K562 (cell line): ENCODE measurements around the gene KYAT1. TPM values are rescaled to one million over a fixed set of nuclear protein-coding genes. Genes with fewer than 3 reads are reported as not detected.

Experiments used
- ATAC-seq: fragments of 200-7000 bp; cut with Tn5 transposase; 3 replicates; pipeline ENCODE4 v1.9.1; 2020; ENCODE audit warnings: moderate library complexity
- BruUV-seq: library from RNA; stranded (reverse); fragments of 400-500 nt; replicated peaks from 2 replicates; lab custom pipeline; 2021; lab: Mats Ljungman, UMichigan
- CTCF ChIA-PET: fragments of 300-600 bp; formaldehyde crosslinking; extraction: SDS; loops from one replicate; lab custom pipeline; 2021; ENCODE audit warnings: low intra/inter-chr PET ratio; lab: Yijun Ruan, JAX
- POLR2A ChIA-PET: fragments of 300-600, 350-650 bp; sonication (Branson Sonifier 250); formaldehyde crosslinking; extraction: SDS; loops from one replicate; lab custom pipeline; 2021; ENCODE audit warnings: antibody characterized with exemption, inconsistent platforms; lab: Yijun Ruan, JAX
- DNase-seq, 4 experiments: peaks; one replicate each; pipeline versions ENCODE4 v3.0.0 to v3.0.0-alpha.2; 2011 to 2018; ENCODE audit warnings: low spot score in 3 of 4, mixed read lengths in 3 of 4; ENCODE audit errors: extremely low read depth in 1 of 4
- FAIRE-seq: peaks from 2 replicates; lab custom pipeline; 2011; peaks lifted over from hg19 to GRCh38; lab: Jason Lieb, UNC
- H2AFZ ChIP-seq: 2 replicates; pipeline ENCODE4 v1.6.0; 2011; ENCODE audit warnings: low read depth, low read length, control low read depth, inconsistent platforms
- H3K27ac ChIP-seq: fragments of 200-600 bp; 3 replicates; pipeline ENCODE4 v1.8.0; 2011; ENCODE audit warnings: low read depth, mild to moderate bottlenecking, control low read depth, inconsistent platforms, low read length, moderate library complexity, mixed read lengths; ENCODE audit errors: extremely low read depth
- H3K27me3 ChIP-seq, 2 experiments: fragments of 300-600 bp in 1 of 2; 2 replicates in 1 of 2; 3 replicates in 1 of 2; pipeline versions ENCODE4 v1.6.0 to v1.8.0; 2011; ENCODE audit warnings: inconsistent platforms in 2 of 2, low read length in 2 of 2, mild to moderate bottlenecking in 1 of 2, mixed read lengths in 1 of 2, moderate library complexity in 1 of 2; ENCODE audit not compliant: control insufficient read depth in 2 of 2, insufficient read depth in 2 of 2
- H3K36me3 ChIP-seq: fragments of 300-600 bp; 3 replicates; pipeline ENCODE4 v1.8.0; 2011; ENCODE audit warnings: mild to moderate bottlenecking, low read length, inconsistent platforms; ENCODE audit not compliant: control insufficient read depth, insufficient read depth
- H3K4me1 ChIP-seq, 2 experiments: fragments of 200-600 bp in 1 of 2; replicated peaks in 1 of 2; 2 replicates in 1 of 2; 3 replicates in 1 of 2; pipeline versions ENCODE4 v1.5.1 to v1.8.0; 2011; ENCODE audit warnings: inconsistent platforms in 2 of 2, low read length in 2 of 2, mild to moderate bottlenecking in 1 of 2, mixed read lengths in 1 of 2, moderate library complexity in 1 of 2; ENCODE audit not compliant: control insufficient read depth in 2 of 2, insufficient read depth in 2 of 2
- H3K4me2 ChIP-seq: 2 replicates; pipeline ENCODE4 v1.6.1; 2011; ENCODE audit warnings: low read length, control low read depth, inconsistent platforms, mixed read lengths; ENCODE audit not compliant: insufficient read depth
- H3K4me3 ChIP-seq: fragments of 200-600 bp; sonication (generic), shearing (Covaris generic); 2 replicates; pipeline ENCODE4 v1.5.1; 2016; ENCODE audit warnings: control low read depth, inconsistent platforms
- H3K79me2 ChIP-seq: fragments of 200-600 bp; 3 replicates; pipeline ENCODE4 v1.8.0; 2011; ENCODE audit warnings: low read length, inconsistent platforms; ENCODE audit not compliant: control insufficient read depth, insufficient read depth
- H3K9ac ChIP-seq, 2 experiments: 2 replicates each; pipeline versions ENCODE4 v1.6.0 to v1.6.1; 2011; ENCODE audit warnings: low read depth in 2 of 2, low read length in 2 of 2, control low read depth in 1 of 2, inconsistent platforms in 1 of 2, mild to moderate bottlenecking in 1 of 2, mixed read lengths in 1 of 2; ENCODE audit not compliant: insufficient read depth in 1 of 2
- H3K9me1 ChIP-seq: one replicate; pipeline ENCODE4 v1.6.0; 2011; ENCODE audit warnings: inconsistent platforms, mild to moderate bottlenecking, low read length, moderate library complexity; ENCODE audit not compliant: control insufficient read depth, insufficient read depth
- H3K9me3 ChIP-seq: replicated peaks from 2 replicates; pipeline ENCODE4 v1.5.1; 2011; ENCODE audit warnings: low read depth, low read length, inconsistent platforms; ENCODE audit not compliant: control insufficient read depth, insufficient read depth
- H4K20me1 ChIP-seq: replicated peaks from 2 replicates; pipeline ENCODE4 v1.6.1; 2011; ENCODE audit warnings: low read length, inconsistent platforms, mixed read lengths; ENCODE audit not compliant: control insufficient read depth, insufficient read depth
- CHD1 ChIP-seq: fragments of 200-600 bp; sonication (generic); IDR thresholded peaks from one replicate; pipeline ENCODE4 v1.6.1; 2012; ENCODE audit warnings: mild to moderate bottlenecking, moderate library complexity, low read length, inconsistent platforms
- EGR1 ChIP-seq: fragments of 450-650 bp; conservative IDR thresholded peaks from 2 replicates; pipeline ENCODE4 v1.6.1; 2017; ENCODE audit warnings: mild to moderate bottlenecking
- FUS ChIP-seq: fragments of 200-400 bp; formaldehyde crosslinking; optimal IDR thresholded peaks from 2 replicates; pipeline ENCODE3; 2017; ENCODE audit warnings: low read depth, low read length
- KAT7 ChIP-seq: sonication (generic); formaldehyde crosslinking; IDR thresholded peaks from 2 replicates; pipeline ENCODE4 v1.8.0; 2022; ENCODE audit warnings: missing genetic modification reagents, mild to moderate bottlenecking, borderline replicate concordance
- KDM1A ChIP-seq, 2 experiments: fragments of 450-650 bp; IDR thresholded peaks; 2 replicates each; pipeline ENCODE4 v1.6.1; 2016; ENCODE audit warnings: mild to moderate bottlenecking in 2 of 2
- NCOA6 ChIP-seq: fragments of 450-650 bp; IDR thresholded peaks from 2 replicates; pipeline ENCODE4 v1.6.1; 2017; ENCODE audit warnings: mild to moderate bottlenecking
- PHB ChIP-seq: fragments of 250-450 bp; sonication (Bioruptor Pico); IDR thresholded peaks from 2 replicates; pipeline ENCODE4 v1.5.0; 2021
- RFX5 ChIP-seq: IDR thresholded peaks from 2 replicates; pipeline ENCODE4 v1.6.1; 2011; ENCODE audit warnings: low read depth, mild to moderate bottlenecking, improper control_type of control experiment, low read length
- SREBF1 ChIP-seq: fragments of 150-350 bp; IDR thresholded peaks from 2 replicates; pipeline ENCODE4 v1.6.1; 2014; ENCODE audit warnings: antibody characterized with exemption, low read depth, low read length, borderline replicate concordance
- STAT5B ChIP-seq: fragments of 250-450 bp; sonication (Bioruptor Pico); IDR thresholded peaks from 2 replicates; pipeline ENCODE4 v1.8.0; 2021; ENCODE audit warnings: mild to moderate bottlenecking, inconsistent platforms
- TAF9B ChIP-seq: fragments of 450-650 bp; IDR thresholded peaks from 2 replicates; pipeline ENCODE4 v1.6.1; 2018; ENCODE audit warnings: mild to moderate bottlenecking; ENCODE audit not compliant: partially characterized antibody
- ZBTB2 ChIP-seq: fragments of 450-650 bp; IDR thresholded peaks from 2 replicates; pipeline ENCODE4 v1.6.1; 2016; ENCODE audit warnings: antibody characterized with exemption
- ZC3H11A ChIP-seq: IDR thresholded peaks from 2 replicates; pipeline ENCODE4 v1.6.1; 2012; ENCODE audit warnings: low read depth, low read length, improper control_type of control experiment
- ZNF143 ChIP-seq: sonication (generic); formaldehyde crosslinking; IDR thresholded peaks from 2 replicates; pipeline ENCODE4 v1.9.0; 2022; ENCODE audit warnings: mild to moderate bottlenecking, missing genetic modification reagents
- ZNF165 ChIP-seq: fragments of 250-450 bp; sonication (Bioruptor Pico); IDR thresholded peaks from 2 replicates; pipeline ENCODE4 v1.4.0; 2020; ENCODE audit warnings: borderline replicate concordance
- WGBS: fragments of 100-300 bp; shearing (Covaris generic); methylation state at CpG from one replicate; pipeline ENCODE4 v1.1.6; 2016; ENCODE audit warnings: low coverage, mixed read lengths; ENCODE audit not compliant: insufficient coverage; ENCODE audit errors: missing lambda C conversion rate; 5-methylcytosine and 5-hydroxymethylcytosine counted together
- in situ Hi-C: fragments of 300-500 bp; cut with MboI; formaldehyde crosslinking; loops from 4 replicates; pipeline ENCODE4 v1.15.0; 2018; ENCODE audit warnings: inconsistent platforms, mixed read lengths
- intact Hi-C: fragments of 100-400 bp; cut with micrococcal nuclease; formaldehyde crosslinking; loops from 2 replicates; pipeline ENCODE4 v1.14.2; 2022
- polyA plus RNA-seq, 8 experiments: library from polyadenylated mRNA; depleted of rRNA in 4 of 8; stranded (reverse) in 5 of 8; unstranded in 3 of 8; fragments of >200 nt; fragmentation: Nextera tagmentation in 2 of 8; fragmentation: Illumina TruSeq in 1 of 8; extraction: Ambion mirVana in 2 of 8; extraction: Trizol in 1 of 8; gene quantifications; 2 replicates each; pipeline versions ENCODE4 v1.2.1 to v1.2.3, GENCODE V29; 2011 to 2014; ENCODE audit warnings: inconsistent platforms in 1 of 8, missing spikeins in 1 of 8
- total RNA-seq, 7 experiments: library from RNA; depleted of rRNA in 6 of 7; stranded (reverse); fragments of >200 nt in 6 of 7; fragmentation: Illumina TruSeq in 2 of 7; extraction: Trizol in 2 of 7; gene quantifications; 2 replicates each; pipeline versions ENCODE4 v1.2.1 to v1.2.3, GENCODE V29; 2011 to 2021; ENCODE audit warnings: low replicate concordance in 1 of 7
- TF ChIP-seq, protein P1 (sequence below), 2 experiments: fragments of 450-650 bp; IDR thresholded peaks; 2 replicates each; pipeline ENCODE4 v1.6.1; 2016
- TF ChIP-seq, protein P2 (sequence below), 2 experiments: fragments of 200-800 bp in 1 of 2; sonication (Bioruptor generic) in 1 of 2; sonication (generic) in 1 of 2; formaldehyde crosslinking in 1 of 2; IDR thresholded peaks in 1 of 2; conservative IDR thresholded peaks in 1 of 2; 2 replicates each; pipeline versions ENCODE4 v1.5.0 to v1.6.1; 2016 to 2020; ENCODE audit warnings: missing compliant biosample characterization in 1 of 2, missing genetic modification characterization in 1 of 2, missing genetic modification reagents in 1 of 2

KYAT1 gene
- total and polyA plus RNA-seq, 9 of the 15 experiments (the other 6 are each of a cell fraction or from before 2014, with no cell fraction given), result 6.4 to 16.8 (median 11.1) TPM

- Histone ChIP-seq H2AFZ (peak within 1 kb of the TSS; percentile 100), H3K36me3 (peaks cover 27% of the 10 kb centered on the region), H3K4me1 (peaks cover 20 to 26% of the 10 kb centered on the region in 2 experiments; a peak in 4 of 5 replicates), H3K27ac (peak within 1 kb of the TSS; percentile 88), H3K9me1 (no peaks in the 10 kb centered on the region), H3K9me3 (peaks cover 3% of the 10 kb centered on the region), H3K4me3 (peak within 1 kb of the TSS; percentile 99), H3K27me3 (no peaks in the 10 kb centered on the region), H3K79me2 (peaks cover 22% of the 10 kb centered on the region), H3K4me2 (peak within 1 kb of the TSS; percentile 96), H3K9ac (peak within 1 kb of the TSS; percentile 83 to 100), H4K20me1 (no peaks in the 10 kb centered on the region)
- peak; percentile 92 to 94 (median 93) for DNase-seq
- peak; percentile 37 for FAIRE-seq
- in situ Hi-C loops (no loop called here), intact Hi-C loops (loop anchor here (1.0 kb wide), 1 partner anchor 54 kb away; no protein-coding TSS in a partner anchor)
- ChIA-PET POLR2A (interaction anchor here (1.2 kb wide), 1 partner anchor 32 kb away, joined by 5 read pairs; the partner anchor contains the start of gene ENDOG), CTCF (no interaction called here)
- no TSS peak for BruUV-seq
- 5% methylated on average over 60 of the region's 64 CpGs for WGBS
- peak; percentile 97 for ATAC-seq
- TF ChIP-seq CHD1, result no peak
- TF ChIP-seq PHB (CRISPR knock-in tag), result no peak
- TF ChIP-seq, protein P1, sequence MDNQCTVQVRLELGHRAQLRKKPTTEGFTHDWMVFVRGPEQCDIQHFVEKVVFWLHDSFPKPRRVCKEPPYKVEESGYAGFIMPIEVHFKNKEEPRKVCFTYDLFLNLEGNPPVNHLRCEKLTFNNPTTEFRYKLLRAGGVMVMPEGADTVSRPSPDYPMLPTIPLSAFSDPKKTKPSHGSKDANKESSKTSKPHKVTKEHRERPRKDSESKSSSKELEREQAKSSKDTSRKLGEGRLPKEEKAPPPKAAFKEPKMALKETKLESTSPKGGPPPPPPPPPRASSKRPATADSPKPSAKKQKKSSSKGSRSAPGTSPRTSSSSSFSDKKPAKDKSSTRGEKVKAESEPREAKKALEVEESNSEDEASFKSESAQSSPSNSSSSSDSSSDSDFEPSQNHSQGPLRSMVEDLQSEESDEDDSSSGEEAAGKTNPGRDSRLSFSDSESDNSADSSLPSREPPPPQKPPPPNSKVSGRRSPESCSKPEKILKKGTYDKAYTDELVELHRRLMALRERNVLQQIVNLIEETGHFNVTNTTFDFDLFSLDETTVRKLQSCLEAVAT (IDR thresholded peaks at IDR 0.05), result no peak
- TF ChIP-seq ZBTB2, result peak; percentile 55; the same call in 1 of the 2 replicates
- TF ChIP-seq RFX5, result no peak
- TF ChIP-seq STAT5B, result no peak
- TF ChIP-seq SREBF1, result no peak
- peak; percentile 39; the same call in 1 of the 2 replicates for TF ChIP-seq ZC3H11A
- peak; percentile 82 for TF ChIP-seq EGR1
- TF ChIP-seq, protein P2, sequence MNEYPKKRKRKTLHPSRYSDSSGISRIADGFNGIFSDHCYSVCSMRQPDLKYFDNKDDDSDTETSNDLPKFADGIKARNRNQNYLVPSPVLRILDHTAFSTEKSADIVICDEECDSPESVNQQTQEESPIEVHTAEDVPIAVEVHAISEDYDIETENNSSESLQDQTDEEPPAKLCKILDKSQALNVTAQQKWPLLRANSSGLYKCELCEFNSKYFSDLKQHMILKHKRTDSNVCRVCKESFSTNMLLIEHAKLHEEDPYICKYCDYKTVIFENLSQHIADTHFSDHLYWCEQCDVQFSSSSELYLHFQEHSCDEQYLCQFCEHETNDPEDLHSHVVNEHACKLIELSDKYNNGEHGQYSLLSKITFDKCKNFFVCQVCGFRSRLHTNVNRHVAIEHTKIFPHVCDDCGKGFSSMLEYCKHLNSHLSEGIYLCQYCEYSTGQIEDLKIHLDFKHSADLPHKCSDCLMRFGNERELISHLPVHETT (CRISPR knock-in tag; conservative IDR thresholded peaks at IDR 0.05 in 1 of 2, IDR thresholded peaks at IDR 0.05 in 1 of 2), result peak in 1 of 2 experiments; percentile 99; a peak in 2 of 4 replicates
- TF ChIP-seq FUS, result no peak
- TF ChIP-seq KDM1A (IDR thresholded peaks at IDR 0.05), result no peak
- TF ChIP-seq ZNF143 (CRISPR knock-in tag), result no peak
- peak; percentile 49; the same call in 1 of the 2 replicates for TF ChIP-seq KAT7 (CRISPR knock-in tag)
- TF ChIP-seq NCOA6, result no peak
- TF ChIP-seq TAF9B, result no peak
- no peak for TF ChIP-seq ZNF165 (CRISPR knock-in tag)
These were observed 94.8 kb downstream of the KYAT1 start, which contains the start of gene TBC1D13 for GRCh38 chr9:128786681-128787601. Gene TBC1D13 (plus strand): TSS chr9:128787253. CDS start chr9:128787354, 101 bp downstream.
